Thoracic aorta (tissue), 2 donors: ENCODE data around the gene KIF4A. TPM values are rescaled to one million over a fixed set of nuclear protein-coding genes. Genes with fewer than 3 reads are reported as not detected.
"Not testable (repeated sequence)": the region's sequence is repeated elsewhere in the genome, so short reads cannot be mapped to it uniquely, and the experiment has no call there.

Experiments
- ATAC-seq: fragments of 150-250 bp; one replicate; pipeline ENCODE4 v1.8.0; 2017; ENCODE audit warnings: low read depth; ENCODE audit not compliant: insufficient number of reproducible peaks, low FRiP score
- DNase-seq: peaks from one replicate; pipeline ENCODE4 v3.0.0-alpha.2; 2020; ENCODE audit warnings: low spot score
- H3K27ac ChIP-seq, 2 donors: fragments of 200-600 bp; sonication (generic); 1 replicate in 1 of 2; 2 replicates in 1 of 2; pipeline ENCODE4 v1.5.1; 2016; ENCODE audit warnings: mild to moderate bottlenecking in 2 of 2, moderate library complexity in 2 of 2
- H3K27me3 ChIP-seq: fragments of 200-600 bp; sonication (generic); replicated peaks from 2 replicates; pipeline ENCODE4 v1.6.0; 2016; ENCODE audit warnings: mild to moderate bottlenecking; ENCODE audit not compliant: insufficient read depth
- H3K36me3 ChIP-seq: fragments of 200-600 bp; sonication (generic); one replicate; pipeline ENCODE4 v1.5.1; 2016
- H3K4me1 ChIP-seq, 2 donors: fragments of 200-600 bp; sonication (generic); 1 replicate in 1 of 2; 2 replicates in 1 of 2; pipeline versions ENCODE4 v1.5.1 to v1.6.0; 2016; ENCODE audit warnings: low read depth in 2 of 2, mild to moderate bottlenecking in 1 of 2; ENCODE audit not compliant: control insufficient read depth in 1 of 2
- H3K4me3 ChIP-seq: fragments of 200-600 bp; sonication (generic); 2 replicates; pipeline ENCODE4 v1.5.1; 2016; ENCODE audit warnings: mild to moderate bottlenecking
- H3K9me3 ChIP-seq: fragments of 200-600 bp; sonication (generic); 2 replicates; pipeline ENCODE4 v1.5.1; 2016
- total RNA-seq, 2 donors: library from RNA; depleted of rRNA; stranded (reverse); fragments of >200 nt; gene quantifications; one replicate each; pipeline versions ENCODE4 v1.1.0 to v1.2.3, GENCODE V29; 2016
- TF ChIP-seq, protein P1 (sequence below): fragments of 200-600 bp; sonication (generic); IDR thresholded peaks from one replicate; pipeline ENCODE4 v1.5.1; 2019; ENCODE audit warnings: antibody characterized with exemption

The KIF4A gene
- total RNA-seq, 2 donors from 2014 or later = 1.7 TPM; not detected in 1

DNA sequence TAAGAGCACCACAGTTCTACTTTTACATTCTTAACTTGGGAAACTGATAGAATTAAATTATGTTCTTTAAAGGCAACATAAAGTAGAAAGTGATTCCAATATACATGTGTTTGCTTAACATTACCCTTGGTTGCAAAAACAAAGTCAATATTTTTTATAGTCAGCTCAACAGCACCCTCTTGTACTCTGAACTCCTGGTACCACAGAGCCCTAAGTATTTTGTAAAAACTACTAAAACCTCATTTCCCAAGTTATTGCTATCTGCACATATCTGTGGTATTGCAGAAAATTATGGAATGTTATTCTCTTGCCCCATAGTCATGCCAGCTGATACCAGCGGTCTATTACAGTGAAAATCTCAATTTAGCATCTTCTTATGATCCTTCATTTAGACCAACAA is 2.9 kb downstream of the KIF4A start:
- no peak for ATAC-seq
- Histone ChIP-seq H3K27ac (no peak overlapping the region), H3K4me1 (no peaks in the 10 kb centered on the region), H3K4me3 (no peak overlapping the region), H3K36me3 (no peaks in the 10 kb centered on the region), H3K27me3 (no peaks in the 10 kb centered on the region), H3K9me3 (no peaks in the 10 kb centered on the region)
- DNase-seq = no peak
- TF ChIP-seq, protein P1, sequence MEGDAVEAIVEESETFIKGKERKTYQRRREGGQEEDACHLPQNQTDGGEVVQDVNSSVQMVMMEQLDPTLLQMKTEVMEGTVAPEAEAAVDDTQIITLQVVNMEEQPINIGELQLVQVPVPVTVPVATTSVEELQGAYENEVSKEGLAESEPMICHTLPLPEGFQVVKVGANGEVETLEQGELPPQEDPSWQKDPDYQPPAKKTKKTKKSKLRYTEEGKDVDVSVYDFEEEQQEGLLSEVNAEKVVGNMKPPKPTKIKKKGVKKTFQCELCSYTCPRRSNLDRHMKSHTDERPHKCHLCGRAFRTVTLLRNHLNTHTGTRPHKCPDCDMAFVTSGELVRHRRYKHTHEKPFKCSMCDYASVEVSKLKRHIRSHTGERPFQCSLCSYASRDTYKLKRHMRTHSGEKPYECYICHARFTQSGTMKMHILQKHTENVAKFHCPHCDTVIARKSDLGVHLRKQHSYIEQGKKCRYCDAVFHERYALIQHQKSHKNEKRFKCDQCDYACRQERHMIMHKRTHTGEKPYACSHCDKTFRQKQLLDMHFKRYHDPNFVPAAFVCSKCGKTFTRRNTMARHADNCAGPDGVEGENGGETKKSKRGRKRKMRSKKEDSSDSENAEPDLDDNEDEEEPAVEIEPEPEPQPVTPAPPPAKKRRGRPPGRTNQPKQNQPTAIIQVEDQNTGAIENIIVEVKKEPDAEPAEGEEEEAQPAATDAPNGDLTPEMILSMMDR = no peak

DNA sequence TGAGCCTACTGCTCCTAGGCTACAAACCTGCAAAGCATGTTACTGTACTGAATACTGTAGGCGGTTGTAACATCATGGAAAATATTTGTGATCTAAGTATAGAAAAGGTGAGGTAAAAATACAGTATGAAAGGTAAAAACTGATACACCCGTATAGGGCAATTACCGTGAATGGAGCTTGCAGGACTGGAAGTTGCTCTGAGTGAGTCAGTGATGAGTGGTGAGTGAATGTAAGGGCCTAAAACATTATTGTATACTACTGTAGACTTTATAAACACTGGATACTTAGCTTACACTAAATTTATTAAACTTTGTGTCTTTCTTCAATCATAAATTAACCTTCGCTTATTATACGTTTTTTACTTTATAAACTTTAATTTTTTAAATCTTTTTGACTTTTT is 3.7 kb downstream of the KIF4A start:
- TF ChIP-seq, protein P1 = no peak
- no peak for DNase-seq
- Histone ChIP-seq H3K27me3 (no peaks in the 10 kb centered on the region), H3K36me3 (no peaks in the 10 kb centered on the region), H3K27ac (no peak overlapping the region), H3K4me1 (no peaks in the 10 kb centered on the region), H3K4me3 (no peak overlapping the region), H3K9me3 (no peaks in the 10 kb centered on the region)
- ATAC-seq = no peak

DNA sequence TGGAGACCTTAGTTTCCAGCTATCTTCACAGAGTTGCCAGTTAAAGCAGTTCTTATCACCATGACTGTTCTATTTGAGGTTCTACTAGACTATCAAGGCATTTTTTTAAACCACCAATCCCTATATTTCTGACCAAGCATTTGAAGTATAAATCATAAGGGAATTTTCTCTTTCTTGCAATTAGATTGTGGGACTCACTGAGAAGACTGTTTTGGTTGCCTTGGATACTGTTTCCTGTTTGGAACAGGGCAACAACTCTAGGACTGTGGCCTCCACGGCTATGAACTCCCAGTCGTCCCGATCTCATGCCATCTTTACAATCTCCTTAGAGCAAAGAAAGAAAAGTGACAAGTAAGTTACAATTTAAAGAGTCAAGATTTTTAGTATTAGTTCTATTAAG is 11.8 kb downstream of the KIF4A start:
- no peaks in the 10 kb centered on the region for H3K36me3 ChIP-seq
- H3K4me1 ChIP-seq = no peaks in the 10 kb centered on the region
- no peak overlapping the region for H3K27ac ChIP-seq
- no peaks in the 10 kb centered on the region for H3K9me3 ChIP-seq
- ATAC-seq (no peak), DNase-seq (no peak)
- H3K4me3 ChIP-seq = no peak overlapping the region
- TF ChIP-seq, protein P1 = no peak
- no peaks in the 10 kb centered on the region for H3K27me3 ChIP-seq

DNA sequence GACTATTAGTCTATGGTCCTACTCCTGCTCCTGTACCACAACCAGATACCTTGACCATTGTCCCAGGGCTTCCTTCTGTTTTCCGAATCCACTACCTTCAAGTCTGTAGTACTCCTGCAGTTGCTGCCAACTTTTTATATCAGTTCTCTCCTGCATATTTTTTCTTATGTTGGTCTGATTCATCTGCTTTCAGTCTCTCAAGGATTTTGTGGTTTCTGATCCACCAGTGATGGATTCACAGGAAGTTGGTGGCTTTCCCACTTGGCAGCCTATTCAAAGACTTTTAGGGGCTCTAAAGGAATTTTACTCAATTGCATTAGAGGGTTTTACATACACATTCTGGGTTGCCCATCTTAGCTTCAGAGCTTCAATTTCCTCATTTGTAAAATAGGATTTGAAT is 23.6 kb downstream of the KIF4A start:
- H3K27me3 ChIP-seq = no peaks in the 10 kb centered on the region
- ATAC-seq = no peak
- H3K4me1 ChIP-seq = no peaks in the 10 kb centered on the region
- H3K9me3 ChIP-seq = no peaks in the 10 kb centered on the region
- no peaks in the 10 kb centered on the region for H3K36me3 ChIP-seq
- no peak overlapping the region for H3K4me3 ChIP-seq
- DNase-seq = no peak
- TF ChIP-seq, protein P1 = no peak
- no peak overlapping the region for H3K27ac ChIP-seq

DNA sequence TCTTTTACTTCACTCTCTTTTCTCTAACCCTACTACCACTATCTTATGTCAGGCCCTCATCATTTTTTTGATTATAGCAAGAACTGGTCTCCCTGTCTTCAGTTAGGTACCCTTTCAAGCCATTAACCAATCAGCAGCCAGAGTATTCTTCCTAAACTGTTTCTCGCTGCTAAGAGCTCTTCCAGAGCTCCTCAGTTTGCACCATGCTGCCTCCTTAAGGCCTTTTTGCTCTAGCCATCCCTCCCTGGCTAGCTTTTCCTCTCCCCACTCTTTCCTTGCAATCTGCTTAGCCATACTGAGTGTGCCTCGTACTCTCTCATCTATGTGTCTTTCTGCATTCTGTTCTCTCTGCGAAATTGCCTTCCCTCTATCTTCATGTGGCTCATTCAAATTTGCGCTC is 32.9 kb downstream of the KIF4A start:
- Histone ChIP-seq H3K4me1 (no peaks in the 10 kb centered on the region), H3K27me3 (no peaks in the 10 kb centered on the region), H3K9me3 (no peaks in the 10 kb centered on the region), H3K36me3 (no peaks in the 10 kb centered on the region), H3K4me3 (no peak overlapping the region), H3K27ac (no peak overlapping the region)
- TF ChIP-seq, protein P1 = no peak
- no peak for ATAC-seq
- DNase-seq = no peak

DNA sequence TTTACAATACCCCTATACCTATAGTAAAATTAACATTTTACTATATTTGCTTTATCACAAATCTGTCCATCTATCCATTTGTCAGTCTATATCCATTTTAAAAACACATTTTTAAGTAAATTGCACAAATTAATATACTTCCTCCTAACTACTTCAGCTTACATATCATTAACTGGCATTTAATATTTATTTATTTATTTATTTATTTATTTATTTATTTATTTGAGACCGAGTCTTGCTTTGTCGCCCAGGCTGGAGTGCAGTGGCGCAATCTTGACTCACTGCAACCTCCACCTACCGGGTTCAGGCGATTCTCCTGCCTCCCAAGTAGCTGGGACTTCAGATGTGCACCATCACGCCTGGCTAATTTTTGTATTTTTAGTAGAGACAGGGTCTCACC is 33.7 kb downstream of the KIF4A start:
- H3K4me1 ChIP-seq, H3K4me3 ChIP-seq, H3K9me3 ChIP-seq, DNase-seq, H3K27me3 ChIP-seq, H3K36me3 ChIP-seq, ATAC-seq, H3K27ac ChIP-seq: not testable (repeated sequence)
